22Rv1 (cell line): ENCODE measurements around the gene SERPINE3.

Source experiments
- ZFX ChIP-seq: fragments of 450-650 bp; IDR thresholded peaks from 2 replicates; pipeline ENCODE4 v1.6.1; 2017; ENCODE audit warnings: antibody characterized with exemption, borderline replicate concordance
- TF ChIP-seq, protein P1 (sequence below): fragments of 450-650 bp; IDR thresholded peaks from 2 replicates; pipeline ENCODE4 v1.5.1; 2017; ENCODE audit warnings: mild to moderate bottlenecking

DNA sequence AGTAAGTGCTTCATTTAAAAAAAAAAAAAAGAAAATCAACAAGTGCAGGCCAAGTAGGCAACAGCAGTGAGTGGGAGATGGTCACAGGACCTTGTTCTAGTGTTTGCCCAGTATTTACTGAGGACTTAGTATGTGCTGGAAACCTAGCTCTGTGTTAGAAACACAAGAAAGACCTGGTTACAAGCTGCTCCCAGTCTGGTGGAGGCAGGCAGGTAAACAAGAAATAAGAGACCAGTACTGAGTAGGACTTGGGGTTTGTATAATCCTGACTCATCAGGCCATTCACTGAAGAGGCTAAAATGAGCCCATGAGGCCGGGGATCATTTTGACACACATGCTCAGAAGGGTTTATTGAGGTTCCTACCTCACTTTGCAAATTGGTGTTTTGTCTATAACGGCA, 21.5 kb upstream of the SERPINE3 start:
- TF ChIP-seq, protein P1, sequence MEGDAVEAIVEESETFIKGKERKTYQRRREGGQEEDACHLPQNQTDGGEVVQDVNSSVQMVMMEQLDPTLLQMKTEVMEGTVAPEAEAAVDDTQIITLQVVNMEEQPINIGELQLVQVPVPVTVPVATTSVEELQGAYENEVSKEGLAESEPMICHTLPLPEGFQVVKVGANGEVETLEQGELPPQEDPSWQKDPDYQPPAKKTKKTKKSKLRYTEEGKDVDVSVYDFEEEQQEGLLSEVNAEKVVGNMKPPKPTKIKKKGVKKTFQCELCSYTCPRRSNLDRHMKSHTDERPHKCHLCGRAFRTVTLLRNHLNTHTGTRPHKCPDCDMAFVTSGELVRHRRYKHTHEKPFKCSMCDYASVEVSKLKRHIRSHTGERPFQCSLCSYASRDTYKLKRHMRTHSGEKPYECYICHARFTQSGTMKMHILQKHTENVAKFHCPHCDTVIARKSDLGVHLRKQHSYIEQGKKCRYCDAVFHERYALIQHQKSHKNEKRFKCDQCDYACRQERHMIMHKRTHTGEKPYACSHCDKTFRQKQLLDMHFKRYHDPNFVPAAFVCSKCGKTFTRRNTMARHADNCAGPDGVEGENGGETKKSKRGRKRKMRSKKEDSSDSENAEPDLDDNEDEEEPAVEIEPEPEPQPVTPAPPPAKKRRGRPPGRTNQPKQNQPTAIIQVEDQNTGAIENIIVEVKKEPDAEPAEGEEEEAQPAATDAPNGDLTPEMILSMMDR = no peak
- no peak for TF ChIP-seq ZFX
